GM23248 (cell line): Measurements from ENCODE around the gene ZBTB20.

Experiments
- EZH2 ChIP-seq: fragments of 200-600 bp; sonication (generic); IDR thresholded peaks from 2 replicates; pipeline ENCODE4 v1.6.1; 2018; ENCODE audit warnings: antibody characterized with exemption, mild to moderate bottlenecking; ENCODE audit not compliant: insufficient read depth, poor library complexity, severe bottlenecking
- EZH2phosphoT487 ChIP-seq: fragments of 200-600 bp; sonication (generic); IDR thresholded peaks from 2 replicates; pipeline ENCODE4 v1.6.1; 2018; ENCODE audit warnings: antibody characterized with exemption, moderate library complexity, mild to moderate bottlenecking, low read depth; ENCODE audit not compliant: insufficient read depth

GRCh38 chr3:114290911-114291901 lies 855.9 kb downstream of the ZBTB20 start:
- TF ChIP-seq EZH2phosphoT487 (no peak), EZH2 (no peak)
